Astrocyte (in vitro differentiated cells and primary cell): Measurements from ENCODE around the gene APOL1. TPM values are rescaled to one million over a fixed set of nuclear protein-coding genes. Genes with fewer than 3 reads are reported as not detected.

ENCODE experiments used
- DNase-seq: peaks from one replicate; pipeline ENCODE4 v3.0.0-alpha.2; 2010; ENCODE audit warnings: low read depth
- FAIRE-seq: peaks from 2 replicates; lab custom pipeline; 2011; peaks lifted over from hg19 to GRCh38; lab: Jason Lieb, UNC
- H2AFZ ChIP-seq: 2 replicates; pipeline ENCODE4 v1.6.0; 2012; ENCODE audit warnings: low read depth, low read length, inconsistent platforms
- H3K27ac ChIP-seq: 2 replicates; pipeline ENCODE4 v1.5.1; 2011; ENCODE audit warnings: low read depth, low read length, inconsistent platforms
- H3K27me3 ChIP-seq: 2 replicates; pipeline ENCODE4 v1.6.0; 2011; ENCODE audit warnings: low read length, inconsistent platforms; ENCODE audit not compliant: insufficient read depth
- H3K36me3 ChIP-seq: 2 replicates; pipeline ENCODE4 v1.5.1; 2011; ENCODE audit warnings: low read length, inconsistent platforms; ENCODE audit not compliant: insufficient read depth
- H3K4me1 ChIP-seq: 2 replicates; pipeline ENCODE4 v1.5.1; 2011; ENCODE audit warnings: low read length, inconsistent platforms; ENCODE audit not compliant: insufficient read depth
- H3K4me2 ChIP-seq: 2 replicates; pipeline ENCODE4 v1.6.0; 2012; ENCODE audit warnings: low read length, inconsistent platforms
- H3K4me3 ChIP-seq: 2 replicates; pipeline ENCODE4 v1.5.1; 2011; ENCODE audit warnings: low read depth, mild to moderate bottlenecking, low read length, inconsistent platforms; ENCODE audit not compliant: insufficient read depth
- H3K79me2 ChIP-seq: 2 replicates; pipeline ENCODE4 v1.6.0; 2012; ENCODE audit warnings: mild to moderate bottlenecking, low read length, inconsistent platforms; ENCODE audit not compliant: insufficient read depth
- H3K9ac ChIP-seq: 2 replicates; pipeline ENCODE4 v1.6.0; 2012; ENCODE audit warnings: mild to moderate bottlenecking, low read length, inconsistent platforms
- H3K9me3 ChIP-seq: 2 replicates; pipeline ENCODE4 v1.5.1; 2012; ENCODE audit warnings: low read depth, mild to moderate bottlenecking, low read length, inconsistent platforms; ENCODE audit not compliant: insufficient read depth
- H4K20me1 ChIP-seq: 2 replicates; pipeline ENCODE4 v1.6.0; 2012; ENCODE audit warnings: low read length, inconsistent platforms; ENCODE audit not compliant: insufficient read depth
- H3K27ac Mint-ChIP-seq: one replicate; pipeline ENCODE4 v1.8.0; 2021; ENCODE audit warnings: mild to moderate bottlenecking, mixed read lengths; ENCODE audit not compliant: unreplicated experiment
- H3K27me3 Mint-ChIP-seq: one replicate; pipeline ENCODE4 v1.8.0; 2021; ENCODE audit warnings: low read depth, mixed read lengths; ENCODE audit not compliant: unreplicated experiment
- H3K36me3 Mint-ChIP-seq: one replicate; pipeline ENCODE4 v1.8.0; 2021; ENCODE audit warnings: low read depth, mixed read lengths; ENCODE audit not compliant: unreplicated experiment
- H3K4me1 Mint-ChIP-seq: one replicate; pipeline ENCODE4 v1.8.0; 2021; ENCODE audit warnings: low read depth, mixed read lengths; ENCODE audit not compliant: unreplicated experiment
- H3K4me3 Mint-ChIP-seq: one replicate; pipeline ENCODE4 v1.8.0; 2021; ENCODE audit warnings: mild to moderate bottlenecking, moderate library complexity, mixed read lengths; ENCODE audit not compliant: unreplicated experiment
- H3K9me3 Mint-ChIP-seq: one replicate; pipeline ENCODE4 v1.8.0; 2021; ENCODE audit warnings: mild to moderate bottlenecking, mixed read lengths; ENCODE audit not compliant: unreplicated experiment
- EZH2 ChIP-seq: IDR thresholded peaks from 2 replicates; pipeline ENCODE4 v1.6.1; 2012; ENCODE audit warnings: mild to moderate bottlenecking, low read length, inconsistent platforms; ENCODE audit not compliant: insufficient read depth
- total RNA-seq: library from RNA; stranded (reverse); gene quantifications from 2 replicates; pipeline ENCODE4 v1.2.1, GENCODE V29; 2021
- TF ChIP-seq, protein P1 (sequence below): IDR thresholded peaks from 2 replicates; pipeline ENCODE4 v1.5.1; 2011; ENCODE audit warnings: low read depth, mild to moderate bottlenecking, inconsistent platforms, low read length, moderate library complexity; ENCODE audit not compliant: insufficient read depth

APOL1 gene
- total RNA-seq, 1 donor from 2014 or later = 3.9 TPM

DNA sequence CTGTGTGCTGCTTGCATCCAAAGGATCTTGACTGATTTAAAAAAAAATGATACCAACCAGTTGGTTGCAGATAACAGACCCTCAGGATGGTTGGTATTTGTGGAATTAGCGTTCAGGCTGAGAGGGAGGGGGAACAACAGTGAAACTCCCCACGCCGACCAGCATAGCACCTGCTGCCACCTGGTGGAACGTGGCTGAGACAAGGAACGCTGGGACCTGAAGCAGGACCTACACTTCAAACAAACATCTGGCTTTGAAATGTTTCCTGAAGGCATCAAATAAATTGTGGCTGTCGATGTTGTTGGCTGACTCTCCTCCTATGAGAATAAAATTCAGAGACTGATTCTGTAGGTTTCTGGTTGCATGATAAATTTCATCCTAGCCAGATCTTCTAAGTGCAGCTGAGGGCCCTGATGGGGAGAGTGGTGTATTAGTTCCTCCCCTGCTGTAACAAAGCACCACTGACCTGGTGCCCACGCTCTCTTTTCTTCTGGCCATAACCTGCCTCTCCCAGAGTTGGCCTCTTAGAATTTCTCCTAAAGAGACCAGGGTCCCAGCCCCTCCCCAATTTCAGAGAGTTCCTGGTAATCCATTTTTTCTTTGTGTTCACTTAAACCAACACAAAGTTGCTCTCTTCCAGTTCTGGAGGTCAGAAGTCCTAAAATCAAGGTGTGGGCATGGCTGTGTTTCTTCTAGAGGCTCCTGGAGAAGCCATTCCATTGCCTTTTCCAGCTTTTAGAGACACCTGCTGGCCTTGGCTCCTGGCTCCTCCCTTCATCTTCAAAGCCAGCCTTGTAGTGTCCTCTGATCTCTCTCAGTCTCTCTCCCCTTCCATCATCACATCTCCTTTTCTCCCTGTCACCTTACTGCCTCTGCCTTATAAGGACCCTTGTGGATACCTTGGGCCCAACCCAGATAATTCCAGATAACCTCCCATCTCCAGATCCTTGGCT is 30.9 kb upstream of the APOL1 start:
- Histone ChIP-seq H3K4me3 (no peak overlapping the region), H3K27me3 (peaks cover 18% of the 10 kb centered on the region), H3K9me3 (no peaks in the 10 kb centered on the region), H3K4me2 (peak overlapping the region; percentile 37), H3K4me1 (no peaks in the 10 kb centered on the region), H3K79me2 (no peaks in the 10 kb centered on the region), H3K9ac (no peak overlapping the region), H4K20me1 (no peaks in the 10 kb centered on the region), H3K36me3 (no peaks in the 10 kb centered on the region), H3K27ac (no peak overlapping the region), H2AFZ (no peak overlapping the region)
- Mint-ChIP-seq H3K4me3 (peak overlapping the region; percentile 40), H3K36me3 (peaks cover 11% of the 10 kb centered on the region), H3K27me3 (peaks cover 14% of the 10 kb centered on the region), H3K27ac (no peak overlapping the region), H3K4me1 (peaks cover 15% of the 10 kb centered on the region), H3K9me3 (no peaks in the 10 kb centered on the region)
- DNase-seq (peak; percentile 40), FAIRE-seq (peak; percentile 56)
- no peak for TF ChIP-seq EZH2
- TF ChIP-seq, protein P1, sequence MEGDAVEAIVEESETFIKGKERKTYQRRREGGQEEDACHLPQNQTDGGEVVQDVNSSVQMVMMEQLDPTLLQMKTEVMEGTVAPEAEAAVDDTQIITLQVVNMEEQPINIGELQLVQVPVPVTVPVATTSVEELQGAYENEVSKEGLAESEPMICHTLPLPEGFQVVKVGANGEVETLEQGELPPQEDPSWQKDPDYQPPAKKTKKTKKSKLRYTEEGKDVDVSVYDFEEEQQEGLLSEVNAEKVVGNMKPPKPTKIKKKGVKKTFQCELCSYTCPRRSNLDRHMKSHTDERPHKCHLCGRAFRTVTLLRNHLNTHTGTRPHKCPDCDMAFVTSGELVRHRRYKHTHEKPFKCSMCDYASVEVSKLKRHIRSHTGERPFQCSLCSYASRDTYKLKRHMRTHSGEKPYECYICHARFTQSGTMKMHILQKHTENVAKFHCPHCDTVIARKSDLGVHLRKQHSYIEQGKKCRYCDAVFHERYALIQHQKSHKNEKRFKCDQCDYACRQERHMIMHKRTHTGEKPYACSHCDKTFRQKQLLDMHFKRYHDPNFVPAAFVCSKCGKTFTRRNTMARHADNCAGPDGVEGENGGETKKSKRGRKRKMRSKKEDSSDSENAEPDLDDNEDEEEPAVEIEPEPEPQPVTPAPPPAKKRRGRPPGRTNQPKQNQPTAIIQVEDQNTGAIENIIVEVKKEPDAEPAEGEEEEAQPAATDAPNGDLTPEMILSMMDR = peak; percentile 65

DNA sequence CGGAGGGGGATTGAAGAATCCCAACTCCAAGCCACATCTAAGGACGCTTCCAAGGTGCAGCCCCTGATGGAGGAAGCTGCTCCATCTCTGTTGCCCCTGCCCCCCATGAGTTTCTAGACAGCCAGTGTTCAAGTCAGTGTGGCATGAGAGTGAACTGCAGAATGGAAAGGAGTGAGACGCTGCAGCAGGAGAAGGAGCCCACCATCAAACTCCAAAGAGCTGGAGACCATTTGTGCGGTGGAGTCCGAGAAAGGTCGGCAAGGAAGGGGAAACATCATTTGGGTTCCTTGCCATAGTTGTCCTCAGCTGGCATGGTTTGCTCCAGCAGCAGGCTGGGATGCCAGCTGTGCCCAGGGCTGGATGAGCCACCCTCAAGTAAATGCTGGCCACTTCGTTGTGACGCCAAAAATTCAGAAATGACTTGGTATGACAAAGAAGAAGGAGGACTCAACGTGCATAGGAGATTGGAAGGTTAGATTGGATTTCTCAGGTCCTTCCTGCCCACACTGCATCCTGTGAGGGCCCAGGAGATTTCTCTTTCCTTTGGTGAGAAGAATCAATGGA is 30.0 kb upstream of the APOL1 start:
- no peak overlapping the region for H3K9ac ChIP-seq
- no peaks in the 10 kb centered on the region for H3K9me3 Mint-ChIP-seq
- no peaks in the 10 kb centered on the region for H4K20me1 ChIP-seq
- no peaks in the 10 kb centered on the region for H3K9me3 ChIP-seq
- peaks cover 9% of the 10 kb centered on the region for H3K27me3 ChIP-seq
- no peak overlapping the region for H3K27ac ChIP-seq
- no peak for FAIRE-seq
- H3K27ac Mint-ChIP-seq = no peak overlapping the region
- peaks cover 15% of the 10 kb centered on the region for H3K4me1 Mint-ChIP-seq
- no peak overlapping the region for H2AFZ ChIP-seq
- H3K79me2 ChIP-seq = no peaks in the 10 kb centered on the region
- H3K4me3 ChIP-seq = no peak overlapping the region
- TF ChIP-seq, protein P1 = no peak
- no peak for TF ChIP-seq EZH2
- no peak for DNase-seq
- peaks cover 9% of the 10 kb centered on the region for H3K27me3 Mint-ChIP-seq
- H3K4me1 ChIP-seq = no peaks in the 10 kb centered on the region
- H3K4me2 ChIP-seq = no peak overlapping the region
- no peak overlapping the region for H3K4me3 Mint-ChIP-seq
- peaks cover 2% of the 10 kb centered on the region for H3K36me3 ChIP-seq
- peaks cover 17% of the 10 kb centered on the region for H3K36me3 Mint-ChIP-seq

DNA sequence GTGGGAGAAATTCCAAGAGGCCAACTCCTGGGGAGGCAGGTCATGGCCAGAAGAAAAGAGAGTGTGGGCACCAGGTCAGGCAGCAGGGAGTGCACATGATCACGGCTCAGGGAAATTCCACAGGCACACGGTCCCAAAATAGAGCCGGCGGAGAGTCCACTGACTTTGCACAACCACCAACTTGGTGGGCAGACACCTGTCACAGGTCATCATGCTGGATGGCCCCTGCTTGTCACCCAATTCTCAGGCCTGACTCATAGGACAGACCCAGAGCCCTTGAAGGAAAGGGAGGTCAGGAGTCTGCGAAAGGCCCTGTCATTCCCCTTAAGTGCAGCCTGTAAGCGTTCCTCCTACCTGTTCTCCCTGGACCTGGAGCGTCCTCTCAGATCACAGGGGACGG is 29.4 kb upstream of the APOL1 start:
- Histone ChIP-seq H3K79me2 (no peaks in the 10 kb centered on the region), H3K4me3 (no peak overlapping the region), H4K20me1 (no peaks in the 10 kb centered on the region), H3K27me3 (peaks cover 4% of the 10 kb centered on the region), H3K9me3 (no peaks in the 10 kb centered on the region), H2AFZ (no peak overlapping the region), H3K4me2 (no peak overlapping the region), H3K9ac (no peak overlapping the region), H3K36me3 (peaks cover 4% of the 10 kb centered on the region), H3K27ac (no peak overlapping the region), H3K4me1 (no peaks in the 10 kb centered on the region)
- DNase-seq (no peak), FAIRE-seq (no peak)
- peaks cover 4% of the 10 kb centered on the region for H3K27me3 Mint-ChIP-seq
- H3K4me3 Mint-ChIP-seq = no peak overlapping the region
- TF ChIP-seq, protein P1 = no peak
- TF ChIP-seq EZH2 = no peak
- H3K9me3 Mint-ChIP-seq = no peaks in the 10 kb centered on the region
- peaks cover 15% of the 10 kb centered on the region for H3K4me1 Mint-ChIP-seq
- H3K27ac Mint-ChIP-seq = no peak overlapping the region
- peaks cover 21% of the 10 kb centered on the region for H3K36me3 Mint-ChIP-seq
